GM21367 (cell line): ENCODE data around the gene ELOVL6.
"Not testable (repeated sequence)": the region's sequence is repeated elsewhere in the genome, so short reads cannot be mapped to it uniquely, and the experiment has no call there.

ENCODE experiments used
- ATAC-seq: cut with Tn5 transposase; IDR thresholded peaks from one replicate; pipeline ENCODE4 v1.9.1; 2021; ENCODE audit not compliant: unreplicated experiment

Gene ELOVL6

GRCh38 chr4:110196871-110197528 lies 1.4 kb downstream of the ELOVL6 start:
- ATAC-seq: peak; percentile 7

- ATAC-seq: peak; percentile 14
These were observed 2.1 kb downstream of the ELOVL6 start for GRCh38 chr4:110196206-110196870.

GRCh38 chr4:110195561-110196205 lies 2.7 kb downstream of the ELOVL6 start:
- ATAC-seq: peak; percentile 1

- ATAC-seq: peak; percentile 80
These were observed 4.3 kb downstream of the ELOVL6 start for GRCh38 chr4:110193822-110194761.

GRCh38 chr4:110193287-110193686 lies 5.1 kb downstream of the ELOVL6 start:
- ATAC-seq: not testable (repeated sequence)

- no peak for ATAC-seq
These were observed 8.2 kb downstream of the ELOVL6 start for GRCh38 chr4:110190249-110190648.

- no peak for ATAC-seq
These were observed 10.3 kb downstream of the ELOVL6 start for GRCh38 chr4:110188113-110188512.

GRCh38 chr4:110184791-110185155 lies 13.6 kb downstream of the ELOVL6 start:
- no peak for ATAC-seq

GRCh38 chr4:110184140-110184790 lies 14.2 kb downstream of the ELOVL6 start:
- ATAC-seq: no peak

- no peak for ATAC-seq
These were observed 14.8 kb downstream of the ELOVL6 start for GRCh38 chr4:110183643-110184042.

GRCh38 chr4:110183058-110183457 lies 15.4 kb downstream of the ELOVL6 start:
- ATAC-seq: no peak

GRCh38 chr4:110181890-110182289 lies 16.5 kb downstream of the ELOVL6 start:
- no peak for ATAC-seq

GRCh38 chr4:110175634-110176033 lies 22.8 kb downstream of the ELOVL6 start:
- no peak for ATAC-seq

- ATAC-seq: no peak
These were observed 25.4 kb downstream of the ELOVL6 start for GRCh38 chr4:110172972-110173371.

GRCh38 chr4:110171971-110172370 lies 26.4 kb downstream of the ELOVL6 start:
- ATAC-seq: no peak

- no peak for ATAC-seq
These were observed 27.6 kb downstream of the ELOVL6 start for GRCh38 chr4:110170861-110171260.

GRCh38 chr4:110165382-110166286 lies 32.8 kb downstream of the ELOVL6 start:
- ATAC-seq: peak; percentile 72

GRCh38 chr4:110164856-110165255 lies 33.6 kb downstream of the ELOVL6 start:
- ATAC-seq: no peak

GRCh38 chr4:110164251-110164650 lies 34.2 kb downstream of the ELOVL6 start:
- ATAC-seq: no peak
